GM19324 (cell line): ENCODE data around the gene KRTAP8-1.

Experiments used
- ATAC-seq: cut with Tn5 transposase; IDR thresholded peaks from one replicate; pipeline ENCODE4 v1.9.1; 2021; ENCODE audit warnings: mild to moderate bottlenecking, moderate library complexity; ENCODE audit not compliant: unreplicated experiment, low FRiP score

KRTAP8-1 gene, protein sequence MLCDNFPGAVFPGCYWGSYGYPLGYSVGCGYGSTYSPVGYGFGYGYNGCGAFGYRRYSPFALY

DNA sequence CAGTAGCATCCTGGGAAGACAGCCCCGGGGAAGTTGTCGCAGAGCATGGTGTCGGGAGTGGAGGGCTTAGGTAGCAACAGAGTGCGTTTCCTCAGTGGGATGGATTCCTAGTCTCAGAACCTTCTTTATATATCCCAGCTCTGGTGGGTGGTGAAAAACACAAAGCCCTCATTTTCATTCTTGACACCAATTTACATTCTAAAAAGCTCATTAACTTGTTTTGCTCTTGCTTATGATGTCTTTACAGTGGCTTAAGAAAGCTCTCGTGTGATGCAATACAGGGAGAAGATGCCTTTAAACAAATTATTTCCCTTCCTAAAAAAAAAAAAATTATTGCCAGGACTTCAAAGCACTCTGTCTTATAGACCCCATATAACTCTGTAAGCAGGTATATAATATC lies at the start of gene KRTAP8-1:
Gene KRTAP8-1 (minus strand): TSS at position 101 of the 400 bp plus-strand sequence. CDS start 54 bp downstream, at position 47.
- no peak for ATAC-seq

DNA sequence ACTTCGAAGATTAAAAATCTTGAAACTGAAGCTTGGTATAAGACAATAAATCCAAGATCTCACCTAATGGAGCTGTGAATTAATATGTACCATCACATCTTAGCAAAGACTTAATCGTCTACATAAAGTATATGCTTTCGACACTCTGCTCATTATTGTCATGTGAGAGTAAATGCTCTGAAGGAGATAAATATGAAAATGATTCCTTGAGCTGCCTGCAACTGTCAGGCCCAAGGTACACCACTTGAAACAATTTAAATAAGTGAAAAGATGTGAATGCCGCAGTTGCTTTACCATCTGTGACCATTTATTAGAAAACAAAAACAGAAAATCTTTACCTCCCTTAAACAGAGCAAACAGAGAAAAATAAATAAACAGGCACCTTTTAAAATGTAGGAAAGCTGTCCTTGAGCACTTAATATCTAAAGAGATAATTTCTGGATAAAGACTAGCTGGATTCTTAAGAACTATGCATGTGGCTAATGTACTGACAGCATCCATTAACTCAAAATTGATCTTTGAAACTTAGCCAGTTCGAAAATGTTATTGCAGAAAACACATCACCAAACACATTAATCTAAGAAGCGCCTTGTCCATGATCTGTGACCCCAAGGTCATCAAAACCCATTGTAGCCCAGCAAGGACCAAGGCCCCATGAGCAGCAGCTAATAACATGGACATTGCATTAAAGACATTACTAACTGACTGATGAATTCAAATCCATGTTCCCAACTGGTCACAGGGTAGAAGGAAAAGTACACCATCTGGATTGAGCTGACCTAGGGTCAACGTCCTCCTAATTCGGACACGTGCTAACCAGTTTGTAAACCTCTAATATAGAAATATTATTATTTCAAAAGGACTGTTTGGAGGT lies 34.8 kb upstream of the KRTAP8-1 start:
- no peak for ATAC-seq

DNA sequence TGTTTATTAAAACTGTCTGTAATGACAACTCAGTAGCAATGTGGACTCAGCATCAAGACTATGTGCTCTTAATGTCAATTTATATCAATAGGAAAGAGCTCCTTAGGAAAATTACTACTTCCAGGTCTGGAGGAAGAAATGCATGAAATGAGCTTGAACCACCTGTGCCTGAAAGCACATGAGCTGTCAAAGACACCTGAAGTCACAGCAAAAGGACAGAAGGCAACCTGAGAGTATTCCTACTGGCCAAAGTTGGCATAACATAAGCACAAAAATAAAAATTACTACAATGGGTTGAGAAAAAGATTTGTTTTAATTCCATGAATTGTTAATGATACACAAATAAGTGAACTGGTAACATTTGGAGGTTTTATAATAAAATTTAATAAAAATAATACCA lies 29.9 kb upstream of the KRTAP8-1 start:
- ATAC-seq, result no peak

DNA sequence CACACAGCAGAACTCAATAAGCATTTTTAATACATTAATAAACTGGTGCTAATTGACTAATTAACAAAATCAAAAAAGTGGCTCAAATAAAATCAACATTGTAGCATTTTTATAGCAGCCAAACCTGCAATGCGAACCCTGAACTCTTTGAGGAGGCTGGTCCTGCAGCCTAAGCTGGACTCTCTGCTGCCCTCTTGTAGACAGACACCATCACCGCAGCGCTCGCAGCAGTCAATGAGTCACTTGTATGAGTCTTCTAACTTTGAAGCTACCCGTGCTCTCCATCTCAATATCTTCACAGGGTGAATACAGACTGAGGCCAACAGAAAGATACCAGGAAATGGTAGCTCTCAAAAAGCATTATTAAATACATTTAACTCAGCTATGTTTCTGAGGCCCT lies 26.2 kb upstream of the KRTAP8-1 start:
- no peak for ATAC-seq

DNA sequence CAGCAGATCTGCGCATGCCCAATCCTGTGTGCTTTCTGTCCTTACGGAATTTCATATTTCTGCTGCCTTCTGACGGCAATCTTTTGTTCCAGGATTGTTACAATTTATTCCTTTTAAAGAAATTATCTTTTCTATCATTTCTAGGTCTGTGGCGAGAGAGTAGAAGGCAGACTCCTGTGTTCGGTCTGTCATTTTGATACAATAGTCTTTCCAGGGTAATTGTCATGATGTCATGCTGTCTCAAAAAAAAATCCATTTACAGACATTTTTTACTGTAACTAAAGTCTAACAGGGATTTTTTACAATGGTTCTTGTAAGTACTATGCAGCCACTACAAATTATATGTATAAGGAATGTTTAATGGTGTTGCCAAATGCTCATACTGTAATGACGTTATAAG lies 25.5 kb upstream of the KRTAP8-1 start:
- no peak for ATAC-seq

DNA sequence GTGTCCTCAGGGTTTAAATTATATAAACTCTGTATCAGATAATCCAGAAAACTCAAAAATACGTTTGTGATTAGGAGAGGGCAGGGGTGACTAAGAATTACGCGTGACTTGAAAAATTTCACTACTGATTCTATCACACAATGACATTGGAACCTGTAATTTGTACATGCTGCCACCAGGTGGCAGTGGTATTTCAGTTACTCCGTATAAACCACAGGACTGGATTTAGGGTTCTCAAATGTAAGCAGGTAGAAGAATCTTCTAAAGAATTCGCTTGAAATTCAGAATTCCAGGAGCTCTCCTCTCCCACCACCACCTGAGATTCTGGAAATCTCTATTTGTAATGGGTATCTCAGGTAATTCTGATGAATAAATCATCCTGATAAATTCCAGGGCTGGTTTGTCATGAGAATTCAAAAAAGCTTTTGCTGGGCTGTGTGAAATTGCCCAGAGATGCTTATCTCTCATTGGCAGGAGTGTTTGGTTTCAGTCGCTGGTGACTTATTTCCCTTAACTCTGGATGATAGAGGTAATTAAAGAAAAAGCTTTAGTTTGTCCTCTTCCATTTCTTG lies 18.2 kb upstream of the KRTAP8-1 start:
- ATAC-seq, result no peak

DNA sequence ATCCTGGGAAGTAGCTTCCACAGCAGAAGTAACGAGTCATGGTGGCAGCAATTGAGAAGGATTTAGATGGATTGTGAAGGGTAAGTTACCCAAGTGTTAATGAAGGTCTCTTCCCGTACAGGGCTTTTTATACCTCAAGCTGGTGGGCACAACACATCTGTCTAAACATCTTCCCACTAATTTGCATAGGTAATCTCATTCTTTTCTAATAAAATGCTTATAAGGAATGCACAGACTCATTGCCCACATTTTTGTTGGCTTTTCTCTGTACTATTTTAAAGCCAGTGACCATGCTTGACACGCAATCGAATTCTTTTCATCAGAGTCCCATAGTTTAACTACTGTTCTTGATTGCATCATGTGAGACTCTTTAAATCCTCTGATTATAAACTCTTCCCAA lies 16.6 kb upstream of the KRTAP8-1 start, which contains the start of gene KRTAP7-1:
Gene KRTAP7-1 (minus strand): TSS at position 101 of the 400 bp plus-strand sequence. CDS start 61 bp downstream, at position 40.
- ATAC-seq, result no peak

DNA sequence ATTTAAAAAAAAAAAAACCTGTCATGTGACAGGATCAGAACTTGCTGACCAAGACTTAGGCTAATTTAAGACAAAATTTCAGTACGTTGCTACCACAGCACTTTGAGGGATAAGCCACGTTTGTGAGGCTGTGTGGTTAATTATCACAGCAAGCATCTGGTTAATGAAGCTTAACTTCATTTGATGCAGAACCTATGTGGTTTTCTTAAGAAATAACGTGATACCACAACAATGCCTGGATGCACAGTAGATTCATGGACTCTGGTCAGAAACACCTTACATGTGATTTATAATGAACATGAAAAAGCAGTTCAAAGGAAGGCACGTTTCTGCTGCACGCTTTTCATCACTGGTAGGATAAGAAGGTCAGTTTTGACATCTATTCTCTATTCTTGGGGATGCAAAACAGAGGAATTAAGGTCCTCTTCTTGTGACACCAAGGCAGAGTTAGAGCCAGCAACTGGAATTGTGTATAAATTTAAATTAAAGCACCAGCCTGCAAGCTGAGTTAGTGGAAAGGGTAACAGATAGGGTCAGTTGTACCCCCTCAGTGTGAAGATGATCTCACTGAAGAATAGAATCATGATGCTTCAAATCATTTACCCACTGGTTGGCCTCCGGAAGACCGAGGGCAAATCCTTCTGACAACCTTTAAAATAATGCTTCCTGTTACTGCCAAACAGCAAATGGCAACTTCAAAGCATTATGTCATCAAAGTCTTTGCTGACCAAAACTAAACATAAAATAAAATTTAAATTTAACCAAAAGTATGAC lies 6.0 kb upstream of the KRTAP8-1 start:
- ATAC-seq, result no peak

DNA sequence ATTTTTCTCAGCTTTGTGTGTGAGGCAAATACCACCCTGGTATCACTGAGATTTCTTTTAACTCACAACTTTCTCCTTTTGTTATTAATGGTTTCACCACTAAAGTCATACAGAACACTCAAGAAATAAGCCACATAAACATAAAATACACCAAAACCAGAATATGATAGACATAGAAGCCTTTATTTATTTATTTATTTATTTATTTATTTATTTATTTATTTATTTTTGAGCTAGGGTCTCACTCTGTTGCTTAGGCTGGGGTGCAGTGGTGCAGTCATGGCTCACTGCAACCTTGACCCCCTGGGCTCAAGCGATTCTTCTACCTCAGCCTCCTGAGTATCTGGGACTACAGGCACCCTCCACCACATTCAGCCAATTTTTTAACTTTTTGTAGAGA lies 12.5 kb downstream of the KRTAP8-1 start:
- no peak for ATAC-seq

DNA sequence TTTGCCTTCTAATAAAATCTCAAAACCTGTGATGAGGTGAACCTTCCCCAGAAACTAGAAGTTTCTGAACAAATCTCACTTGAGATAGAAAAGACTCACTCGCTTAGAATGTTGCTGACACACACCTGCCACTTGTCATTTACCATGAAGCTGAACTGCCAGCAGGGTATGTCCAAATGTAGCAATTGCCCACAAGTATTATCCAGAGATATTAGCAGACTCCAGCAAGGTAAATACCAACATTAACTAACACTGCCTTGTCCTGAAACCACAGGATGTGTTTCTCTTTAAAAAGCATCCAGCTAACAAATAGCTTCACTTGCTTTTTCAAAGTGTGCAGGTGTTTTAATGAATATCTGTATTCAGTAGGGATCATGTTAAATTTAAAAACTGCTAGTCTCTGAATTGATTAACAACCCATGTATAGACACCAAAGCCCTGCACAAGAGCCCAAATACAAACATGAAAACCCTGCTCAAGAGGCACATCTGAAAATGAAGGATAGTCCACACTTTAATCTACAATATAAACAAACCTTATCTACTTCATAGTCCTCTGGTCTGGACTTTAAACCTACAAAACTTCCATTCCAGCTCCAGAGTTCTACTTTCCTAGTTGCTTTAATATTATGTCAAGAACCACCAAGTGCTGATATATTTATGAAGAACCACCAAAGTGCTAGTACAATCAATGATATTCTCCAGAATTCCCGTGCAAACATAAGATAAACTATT lies 19.3 kb downstream of the KRTAP8-1 start:
- ATAC-seq, result no peak

DNA sequence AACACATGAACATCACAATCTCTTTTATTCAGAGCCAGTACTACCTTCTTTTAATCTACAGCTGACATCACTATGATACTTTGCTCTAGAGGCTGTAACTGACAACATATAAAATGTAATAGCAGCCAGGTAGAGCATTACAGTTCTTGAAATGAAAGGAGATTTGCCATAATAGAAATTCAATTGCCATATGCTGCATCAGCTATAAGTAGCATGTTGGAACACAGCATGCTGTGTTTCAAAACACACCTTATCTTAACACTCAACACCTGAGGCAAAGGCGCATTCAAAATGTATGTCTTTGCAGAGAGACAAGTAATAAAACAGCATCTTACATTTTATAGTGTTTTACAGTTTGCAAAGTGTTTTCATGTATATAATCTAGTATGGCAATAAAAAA lies 33.8 kb downstream of the KRTAP8-1 start:
- no peak for ATAC-seq

DNA sequence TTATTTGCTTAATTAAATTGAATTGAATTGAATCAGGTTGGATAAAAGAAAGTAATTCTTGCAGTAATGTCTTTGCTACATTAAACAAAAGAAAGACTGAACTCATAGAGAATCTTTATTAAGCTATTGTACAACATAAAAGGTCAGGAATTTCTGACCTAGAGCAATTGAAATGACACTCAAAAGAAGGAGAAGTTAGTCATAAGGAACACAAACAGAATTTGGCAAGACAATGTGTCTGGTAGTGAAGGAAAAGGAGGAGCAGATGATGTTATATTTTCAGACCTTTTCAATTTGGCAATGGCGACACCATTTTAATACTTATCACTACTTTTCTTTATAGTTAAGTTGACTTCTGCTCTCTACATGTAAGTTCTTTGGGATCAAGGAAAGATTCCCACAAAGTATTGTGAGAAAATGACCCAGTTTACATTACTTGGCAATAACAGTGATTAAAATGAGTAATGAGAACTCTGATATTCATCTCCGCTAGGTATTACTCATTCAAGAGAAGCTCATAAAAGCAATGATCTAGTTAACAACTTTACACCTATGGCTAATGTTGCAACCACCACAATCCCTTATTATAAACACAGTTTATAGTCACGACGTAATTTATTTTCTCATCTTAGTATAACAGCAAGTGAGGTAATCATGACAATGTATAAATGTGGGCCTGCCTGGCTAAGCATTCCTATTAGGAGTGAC lies 43.2 kb downstream of the KRTAP8-1 start:
- ATAC-seq, result no peak
